Adrenal gland (tissue), 12 donors: Measurements from ENCODE around the gene RNU6-1. TPM values are rescaled to one million over a fixed set of nuclear protein-coding genes. Genes with fewer than 3 reads are reported as not detected.

Source experiments
- DNase-seq, 7 donors: peaks; one replicate each; pipeline ENCODE4 v3.0.0-alpha.2; 2019 to 2020
- H3K27ac ChIP-seq, 5 donors: fragments of 200-600 bp; sonication (generic) in 4 of 5; 1 replicate in 3 of 5; 2 replicates in 2 of 5; pipeline versions ENCODE4 v1.5.1 to v1.8.0; 2016 to 2020; ENCODE audit warnings: mild to moderate bottlenecking in 1 of 5
- H3K27me3 ChIP-seq: fragments of 200-600 bp; 2 replicates; pipeline ENCODE4 v1.8.0; 2021
- H3K36me3 ChIP-seq, 2 donors: fragments of 200-600 bp; replicated peaks in 1 of 2; 1 replicate in 1 of 2; 2 replicates in 1 of 2; pipeline versions ENCODE4 v1.5.1 to v1.8.0; 2018 to 2022
- H3K4me1 ChIP-seq, 2 donors: fragments of 200-600 bp; replicated peaks in 1 of 2; 1 replicate in 1 of 2; 2 replicates in 1 of 2; pipeline versions ENCODE4 v1.5.1 to v1.8.0; 2018 to 2021
- H3K4me3 ChIP-seq, 4 donors: fragments of 200-600 bp; sonication (generic) in 3 of 4; one replicate each; pipeline ENCODE4 v1.5.1; 2016 to 2018
- H3K9me3 ChIP-seq, 3 donors: fragments of 200-600 bp; sonication (generic) in 1 of 3; replicated peaks in 1 of 3; 1 replicate in 2 of 3; 2 replicates in 1 of 3; pipeline versions ENCODE4 v1.5.1 to v1.8.0; 2016 to 2021
- CTCF ChIP-seq, 6 experiments: fragments of 450-650 bp in 4 of 6; fragments of 200-600 bp in 2 of 6; sonication (generic) in 1 of 6; IDR thresholded peaks; 1 replicate in 5 of 6; 2 replicates in 1 of 6; pipeline versions ENCODE4 v1.5.1 to v1.8.0; 2016 to 2021; ENCODE audit warnings: antibody characterized with exemption in 6 of 6, mild to moderate bottlenecking in 2 of 6, moderate library complexity in 1 of 6
- POLR2A ChIP-seq, 2 donors: fragments of 450-650 bp; IDR thresholded peaks; one replicate each; pipeline ENCODE4 v1.6.1; 2017; ENCODE audit warnings: antibody characterized with exemption in 2 of 2, mild to moderate bottlenecking in 2 of 2, moderate library complexity in 1 of 2
- WGBS, 4 donors: extraction: QIAGEN DNeasy Blood & Tissue Kit in 2 of 4; methylation state at CpG; one replicate each; pipeline versions ENCODE4 v1.1.5 to v1.1.7; 2013 to 2017; 5-methylcytosine and 5-hydroxymethylcytosine counted together
- intact Hi-C, 2 donors: fragments of 100-400 bp; cut with DNase I; formaldehyde crosslinking; loops; one replicate each; pipeline versions ENCODE4 v1.14.1 to v1.15.0; 2022 to 2023
- polyA plus RNA-seq, 3 donors: library from polyadenylated mRNA; stranded (reverse); fragments of 200-250 nt in 2 of 3; fragments of 350-450 nt in 1 of 3; fragmentation: Illumina TruSeq in 1 of 3; extraction: RNeasy Lipid Tissue Mini Kit (QIAGEN cat#74804) in 1 of 3; gene quantifications; one replicate each; pipeline ENCODE4 v1.2.3, GENCODE V29; 2013 to 2014
- total RNA-seq, 9 donors: library from RNA; depleted of rRNA in 4 of 9; stranded (reverse); fragments of >200 nt in 4 of 9; fragments of 120-200 nt in 1 of 9; fragmentation: NEBNext Ultra II Directional in 1 of 9; extraction: Animal tissue kit (Norgen Biotek cat#: 25700) in 1 of 9; gene quantifications; one replicate each; pipeline versions ENCODE4 v1.1.0 to v1.2.4, GENCODE V29; 2013 to 2023
- donor health status: healthy with polysubstance abuse.
- donor health status: Bipolar disorder and iron deficiency.
- donor health status: DM: yes; HTN: yes; CAD: no.
- donor health status: DM: no; HTN: no; CAD: no.
- donor health status: DM: no; HTN: no; CAD: no.
- donor health status: DM: yes; HTN: yes; CAD: no.

Gene RNU6-1
- total and polyA plus RNA-seq, 12 donors, result not detected

- intact Hi-C loops, result no loop called here
- 92 to 100% (median 95%) methylated on average over 1 to 5 of the region's 5 CpGs for WGBS, 4 donors
- Histone ChIP-seq H3K27me3 (no peaks in the 10 kb centered on the region), H3K9me3 (no peaks in the 10 kb centered on the region), H3K36me3 (no peaks in the 10 kb centered on the region), H3K4me3 (no peak overlapping the region), H3K4me1 (no peaks in the 10 kb centered on the region), H3K27ac (no peak overlapping the region)
- TF ChIP-seq CTCF (IDR thresholded peaks at IDR 0.05) (no peak), POLR2A (IDR thresholded peaks at IDR 0.05) (no peak)
- no peak for DNase-seq
These were observed 32.7 kb downstream of the RNU6-1 start for GRCh38 chr15:67807141-67807540.

- no peak for DNase-seq
- no peaks in the 10 kb centered on the region for H3K36me3 ChIP-seq
- no peak overlapping the region for H3K27ac ChIP-seq
- no peaks in the 10 kb centered on the region for H3K4me1 ChIP-seq
- intact Hi-C loops, result no loop called here
- 94 to 97% (median 96%) methylated on average over 6 to 18 of the region's 18 CpGs for WGBS, 4 donors
- no peak overlapping the region for H3K4me3 ChIP-seq
- H3K27me3 ChIP-seq, result no peaks in the 10 kb centered on the region
- no peak for TF ChIP-seq CTCF (IDR thresholded peaks at IDR 0.05)
- no peak for TF ChIP-seq POLR2A (IDR thresholded peaks at IDR 0.05)
- H3K9me3 ChIP-seq, result no peaks in the 10 kb centered on the region
These were observed 33.3 kb downstream of the RNU6-1 start for GRCh38 chr15:67806536-67806935.

- DNase-seq, result no peak
- intact Hi-C loops, result no loop called here
- Histone ChIP-seq H3K27me3 (no peaks in the 10 kb centered on the region), H3K36me3 (no peaks in the 10 kb centered on the region), H3K27ac (no peak overlapping the region), H3K4me1 (no peaks in the 10 kb centered on the region), H3K4me3 (no peak overlapping the region), H3K9me3 (no peaks in the 10 kb centered on the region)
- 84 to 94% (median 87%) methylated on average over 15 to 16 of the region's 16 CpGs for WGBS, 4 donors
- TF ChIP-seq CTCF (IDR thresholded peaks at IDR 0.05) (no peak), POLR2A (IDR thresholded peaks at IDR 0.05) (no peak)
These were observed 34.0 kb downstream of the RNU6-1 start for GRCh38 chr15:67805666-67806516.

- Histone ChIP-seq H3K9me3 (no peaks in the 10 kb centered on the region), H3K27me3 (no peaks in the 10 kb centered on the region), H3K4me3 (no peak overlapping the region), H3K4me1 (no peaks in the 10 kb centered on the region), H3K27ac (peak overlapping the region in 1 of 5 donors; percentile 22), H3K36me3 (no peaks in the 10 kb centered on the region)
- TF ChIP-seq CTCF (IDR thresholded peaks at IDR 0.05) (no peak), POLR2A (IDR thresholded peaks at IDR 0.05) (no peak)
- 80 to 89% (median 84%) methylated on average over 5 to 17 of the region's 17 CpGs for WGBS, 4 donors
- peak in 1 of 7 donors; percentile 14 for DNase-seq
- intact Hi-C loops, result no loop called here
These were observed 34.7 kb downstream of the RNU6-1 start for GRCh38 chr15:67805008-67805665.
